NCI-H524 (cell line): ENCODE measurements around the gene FJX1.
"Not testable (repeated sequence)": the region's sequence is repeated elsewhere in the genome, so short reads cannot be mapped to it uniquely, and the experiment has no call there.

Experiments used
- DNase-seq, 2 experiments: peaks; one replicate each; lab custom pipeline; 2025; lab: John Stamatoyannopoulos, UW

FJX1 gene

GRCh38 chr11:35668350-35668749 lies 50.1 kb downstream of the FJX1 start:
- not testable (repeated sequence) for DNase-seq
